IPS-18c (cell line): Measurements from ENCODE around the gene MRPL11.
"Not testable (repeated sequence)": the region's sequence is repeated elsewhere in the genome, so short reads cannot be mapped to it uniquely, and the experiment has no call there.

Source experiments
- H3K4me3 ChIP-seq: 2 replicates; pipeline ENCODE4 v1.7.0; 2013; ENCODE audit warnings: low read depth, mild to moderate bottlenecking, low read length, moderate library complexity; ENCODE audit not compliant: insufficient read depth
- H3K9me3 ChIP-seq: one replicate; pipeline ENCODE4 v1.6.1; 2013; ENCODE audit warnings: mild to moderate bottlenecking, low read length, moderate library complexity; ENCODE audit not compliant: control insufficient read depth, insufficient read depth

MRPL11 gene

DNA sequence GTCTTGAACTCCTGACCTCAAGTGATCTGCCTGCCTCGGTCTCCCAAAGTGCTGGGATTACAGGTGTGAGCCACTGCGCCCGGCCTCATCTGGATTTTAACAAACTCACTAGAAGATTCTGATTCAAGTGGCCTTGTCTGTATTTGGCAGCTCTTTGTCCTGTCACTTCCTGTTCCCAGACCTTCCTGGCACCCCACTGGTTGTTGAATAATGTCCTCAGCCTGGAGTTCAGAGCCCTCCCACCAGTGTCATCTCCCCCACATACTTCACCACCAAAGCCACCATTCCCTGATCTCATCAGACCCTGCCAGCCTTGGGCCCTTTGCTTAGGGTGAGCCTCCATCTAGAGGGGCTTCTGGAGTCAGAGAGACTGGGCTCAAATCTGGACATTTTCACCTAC is 31.4 kb upstream of the MRPL11 start:
- Histone ChIP-seq H3K4me3 (no peak overlapping the region), H3K9me3 (peaks cover 2% of the 10 kb centered on the region)

DNA sequence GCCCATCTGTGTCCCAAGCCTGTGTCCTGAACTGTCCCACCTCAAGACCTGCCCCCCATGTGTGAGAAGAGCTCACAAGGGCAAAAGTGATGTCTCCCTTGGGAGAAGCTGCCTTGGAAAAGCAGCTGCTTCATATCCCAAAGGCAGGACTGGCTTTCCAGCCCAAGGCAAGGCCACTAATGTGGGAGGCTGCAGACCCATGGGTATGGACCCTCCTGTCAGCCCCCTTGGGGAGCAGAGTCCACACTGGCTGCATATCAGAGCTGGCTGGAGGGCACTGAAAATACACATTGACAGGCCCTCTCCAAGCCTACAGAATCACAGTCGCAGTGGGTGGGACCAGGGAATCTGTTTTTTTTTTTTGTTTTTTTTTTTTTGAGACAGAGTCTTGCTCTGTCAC is 30.8 kb upstream of the MRPL11 start:
- H3K4me3 ChIP-seq = no peak overlapping the region
- peaks cover 2% of the 10 kb centered on the region for H3K9me3 ChIP-seq

GRCh38 chr11:66468691-66469090 is 30.0 kb upstream of the MRPL11 start:
- Histone ChIP-seq H3K9me3 (peaks cover 2% of the 10 kb centered on the region), H3K4me3 (no peak overlapping the region)

- Histone ChIP-seq H3K9me3 (peaks cover 2% of the 10 kb centered on the region), H3K4me3 (peak overlapping the region; percentile 77)
These were observed 29.1 kb upstream of the MRPL11 start for GRCh38 chr11:66467756-66468155.

- Histone ChIP-seq H3K9me3 (peaks cover 4% of the 10 kb centered on the region), H3K4me3 (peak overlapping the region; percentile 77)
These were observed 28.5 kb upstream of the MRPL11 start for GRCh38 chr11:66467034-66467659.

- Histone ChIP-seq H3K9me3 (peaks cover 4% of the 10 kb centered on the region), H3K4me3 (peak within 1 kb of the TSS; percentile 77)
These were observed 27.8 kb upstream of the MRPL11 start, which contains the start of gene PELI3 for GRCh38 chr11:66466225-66467033. Gene PELI3, plus strand, starts transcription at chr11:66466905. Its CDS starts 1,224 bp downstream, at chr11:66468129.

DNA sequence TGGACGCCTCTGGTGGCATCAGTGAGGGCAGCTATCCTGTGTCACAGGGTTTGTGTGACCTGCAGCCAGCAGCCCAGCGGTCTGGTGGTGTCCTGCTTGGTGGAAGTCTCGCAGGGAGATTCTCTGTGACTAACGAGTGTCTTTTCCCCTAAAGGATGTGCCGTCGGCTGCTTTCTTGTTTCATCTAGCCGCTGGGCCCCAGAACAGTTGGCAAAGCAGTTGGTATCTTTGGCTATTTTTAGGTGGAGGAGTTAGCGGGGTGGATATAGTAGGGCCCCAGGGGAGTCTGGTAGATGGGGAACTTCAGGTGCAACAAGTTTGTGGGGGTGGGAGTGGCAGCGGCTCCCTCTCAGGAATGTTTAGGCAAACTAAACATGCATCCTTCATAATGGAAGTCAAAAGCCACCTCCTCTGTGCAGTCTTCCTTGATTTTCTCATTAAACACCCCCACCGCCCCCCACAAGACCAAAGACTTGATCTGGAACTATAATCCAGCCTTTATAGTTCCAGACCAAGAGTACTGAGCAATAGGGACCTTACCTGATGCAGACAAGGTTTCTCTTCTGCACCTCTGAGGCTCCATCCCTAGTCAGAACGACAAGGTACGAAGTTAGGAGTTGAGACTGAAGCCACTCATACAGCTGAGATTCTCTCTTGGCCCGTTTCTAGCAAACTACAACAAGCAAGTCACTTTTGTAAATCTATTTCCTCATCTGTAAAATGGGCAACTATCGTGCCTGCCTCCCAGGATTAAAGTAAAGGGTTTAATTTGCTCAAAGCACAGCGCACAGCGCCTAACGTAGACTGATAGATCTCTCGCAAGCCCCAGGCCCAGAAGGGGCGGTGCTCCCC is 27.0 kb upstream of the MRPL11 start:
- H3K9me3 ChIP-seq = peaks cover 2% of the 10 kb centered on the region
- peak overlapping the region; percentile 77 for H3K4me3 ChIP-seq

GRCh38 chr11:66464916-66465315 is 26.3 kb upstream of the MRPL11 start:
- peaks cover 2% of the 10 kb centered on the region for H3K9me3 ChIP-seq
- no peak overlapping the region for H3K4me3 ChIP-seq

- H3K4me3 ChIP-seq, H3K9me3 ChIP-seq: not testable (repeated sequence)
These were observed 25.5 kb upstream of the MRPL11 start for GRCh38 chr11:66464116-66464515.

- Histone ChIP-seq H3K4me3 (no peak overlapping the region), H3K9me3 (peaks cover 2% of the 10 kb centered on the region)
These were observed 24.3 kb upstream of the MRPL11 start for GRCh38 chr11:66462911-66463310.

GRCh38 chr11:66462010-66462409 is 23.4 kb upstream of the MRPL11 start:
- no peak overlapping the region for H3K4me3 ChIP-seq
- H3K9me3 ChIP-seq = peaks cover 2% of the 10 kb centered on the region

- Histone ChIP-seq H3K9me3 (peaks cover 4% of the 10 kb centered on the region), H3K4me3 (no peak overlapping the region)
These were observed 20.6 kb upstream of the MRPL11 start for GRCh38 chr11:66459138-66459778.

- no peak overlapping the region for H3K4me3 ChIP-seq
- H3K9me3 ChIP-seq = peaks cover 4% of the 10 kb centered on the region
These were observed 19.2 kb upstream of the MRPL11 start for GRCh38 chr11:66457826-66458225.

- no peak overlapping the region for H3K4me3 ChIP-seq
These were observed 16.2 kb upstream of the MRPL11 start for GRCh38 chr11:66454828-66455227.

GRCh38 chr11:66454247-66454646 is 15.6 kb upstream of the MRPL11 start:
- Histone ChIP-seq H3K9me3 (peaks cover 2% of the 10 kb centered on the region), H3K4me3 (no peak overlapping the region)

More at GRCh38 chr11:66454828-66455227, 16.2 kb upstream of the MRPL11 start:
- peaks cover 2% of the 10 kb centered on the region for H3K9me3 ChIP-seq

- peaks cover 2% of the 10 kb centered on the region for H3K9me3 ChIP-seq
- H3K4me3 ChIP-seq = no peak overlapping the region
These were observed 13.0 kb upstream of the MRPL11 start for GRCh38 chr11:66451663-66452062.

- Histone ChIP-seq H3K9me3 (peaks cover 2% of the 10 kb centered on the region), H3K4me3 (no peak overlapping the region)
These were observed 11.9 kb upstream of the MRPL11 start for GRCh38 chr11:66450560-66450959.
